ENCODE data around the gene ZNF76. TPM values are rescaled to one million over a fixed set of nuclear protein-coding genes. Genes with fewer than 3 reads are reported as not detected.

The ZNF76 gene
- total and polyA plus RNA-seq, 9 of the 15 experiments (the other 6 are each of a cell fraction or from before 2014, with no cell fraction given), result 1.2 to 17.8 (median 10.7) TPM

- TF ChIP-seq VEZF1 (CRISPR knock-in tag; IDR thresholded peaks at IDR 0.05), result peak; percentile 99
- TF ChIP-seq ZC3H4 (CRISPR knock-in tag; IDR thresholded peaks at IDR 0.05; ENCODE audit: borderline replicate concordance), result no peak
- TF ChIP-seq ZNF695 (CRISPR knock-in tag; IDR thresholded peaks at IDR 0.05), result no peak
- TF ChIP-seq EP400 (IDR thresholded peaks at IDR 0.05), result peak; percentile 96
- no peak for TF ChIP-seq KLF16 (IDR thresholded peaks at IDR 0.05)
- TF ChIP-seq ZNF507 (tag; conservative IDR thresholded peaks at IDR 0.05), result no peak
- no peak for TF ChIP-seq ZFP30 (CRISPR knock-in tag; IDR thresholded peaks at IDR 0.05; ENCODE audit: borderline replicate concordance)
- TF ChIP-seq GTF2A2 (tag; IDR thresholded peaks at IDR 0.05), result no peak
- peak; percentile 25; the same call in 1 of the 2 replicates for TF ChIP-seq FOXP1 (CRISPR knock-in tag; IDR thresholded peaks at IDR 0.05)
- TF ChIP-seq NFYB (IDR thresholded peaks at IDR 0.05; ENCODE audit: extremely low read depth, insufficient read length), result no peak
- TF ChIP-seq MBD2 (IDR thresholded peaks at IDR 0.05; ENCODE audit: borderline replicate concordance, low read depth), result 0 out of 2 replicates have a peak, but pooled peaks have one; percentile 31
- no peak for TF ChIP-seq ZNF584 (CRISPR knock-in tag; IDR thresholded peaks at IDR 0.05; ENCODE audit: low read depth)
- peak; percentile 90 for TF ChIP-seq ESRRA (IDR thresholded peaks at IDR 0.05; ENCODE audit: borderline replicate concordance, low read depth)
- peak; percentile 97 for TF ChIP-seq LCOR (CRISPR knock-in tag; IDR thresholded peaks at IDR 0.05)
- no peak for TF ChIP-seq SETDB1 (IDR thresholded peaks at IDR 0.05; ENCODE audit: low read length)
- no peak for TF ChIP-seq DMBX1 (CRISPR knock-in tag; IDR thresholded peaks at IDR 0.05; ENCODE audit: borderline replicate concordance)
- no peak for TF ChIP-seq CREB5 (CRISPR knock-in tag; IDR thresholded peaks at IDR 0.05)
- TF ChIP-seq ZNF707 (CRISPR knock-in tag; conservative IDR thresholded peaks at IDR 0.05), result no peak
- TF ChIP-seq PTBP1 (IDR thresholded peaks at IDR 0.05; ENCODE audit: low read depth, low read length), result no peak
- TF ChIP-seq MCM7 (IDR thresholded peaks at IDR 0.05), result no peak
- peak; percentile 67; the same call in 1 of the 2 replicates for TF ChIP-seq PREB (CRISPR knock-in tag; IDR thresholded peaks at IDR 0.05)
- TF ChIP-seq CTBP1 (IDR thresholded peaks at IDR 0.05; ENCODE audit: borderline replicate concordance), result peak; percentile 99
- peak; percentile 49 to 97; a peak in 3 of 4 replicates for TF ChIP-seq HDAC1 (IDR thresholded peaks at IDR 0.05)
- TF ChIP-seq USF1 (CRISPR knock-in tag; IDR thresholded peaks at IDR 0.05), result no peak; the same call in 1 of the 2 replicates
Measured at GRCh38 chr6:35259194-35259947, at the start of gene ZNF76 (continued).

Data from K562 (cell line).